Ecto neural progenitor cell (in vitro differentiated cells): ENCODE results near the gene MAGEF1.

Experiments
- DNase-seq: peaks from one replicate; pipeline ENCODE4 v3.0.0-alpha.2; 2018; ENCODE audit warnings: low spot score

The MAGEF1 gene

DNA sequence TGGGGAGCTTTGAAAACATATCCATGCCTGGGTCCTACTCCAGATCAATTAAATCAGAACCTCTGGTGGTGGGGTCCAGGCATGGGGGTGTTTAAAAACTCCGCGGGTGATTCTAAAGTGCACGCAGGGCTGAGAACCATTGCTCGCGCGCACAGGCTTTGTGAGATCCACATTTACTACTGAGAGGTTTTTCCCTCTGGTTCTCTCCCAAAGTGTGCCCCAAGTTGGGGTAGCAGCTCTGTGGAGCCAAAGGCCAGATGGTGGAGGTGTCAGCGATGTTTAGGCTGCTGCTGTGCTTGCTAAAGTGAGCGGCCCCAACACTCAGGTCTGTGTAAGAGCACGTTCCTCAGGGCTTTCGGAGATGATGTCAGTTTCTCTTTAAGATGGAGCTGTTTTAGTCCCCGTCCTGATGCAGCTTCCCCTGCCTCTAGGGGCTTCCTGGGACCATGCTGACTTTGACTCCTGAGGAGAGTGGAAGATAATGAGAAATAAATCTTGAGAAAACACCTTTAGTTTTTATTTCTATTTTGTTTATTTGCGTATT is 13.4 kb upstream of the MAGEF1 start:
- DNase-seq, result peak; percentile 46

DNA sequence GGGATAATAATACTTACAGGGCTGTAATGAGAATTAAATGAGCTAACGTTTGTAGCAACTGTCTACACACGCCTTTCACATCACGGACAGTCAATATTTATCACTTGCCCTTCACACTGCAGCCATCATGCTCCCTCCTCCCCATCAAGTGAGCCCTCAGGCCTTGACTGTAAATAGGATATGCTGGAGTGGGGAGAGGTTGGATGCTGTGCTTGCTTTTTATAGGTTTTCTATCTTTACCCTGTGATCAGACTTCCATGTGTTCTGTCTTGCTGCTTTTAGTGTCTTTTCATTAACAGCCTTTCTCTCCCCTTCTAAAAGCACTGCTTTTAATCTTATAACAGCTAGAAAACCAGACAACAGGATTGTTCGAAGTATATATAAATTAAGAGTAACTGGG is 12.8 kb upstream of the MAGEF1 start:
- DNase-seq, result no peak

DNA sequence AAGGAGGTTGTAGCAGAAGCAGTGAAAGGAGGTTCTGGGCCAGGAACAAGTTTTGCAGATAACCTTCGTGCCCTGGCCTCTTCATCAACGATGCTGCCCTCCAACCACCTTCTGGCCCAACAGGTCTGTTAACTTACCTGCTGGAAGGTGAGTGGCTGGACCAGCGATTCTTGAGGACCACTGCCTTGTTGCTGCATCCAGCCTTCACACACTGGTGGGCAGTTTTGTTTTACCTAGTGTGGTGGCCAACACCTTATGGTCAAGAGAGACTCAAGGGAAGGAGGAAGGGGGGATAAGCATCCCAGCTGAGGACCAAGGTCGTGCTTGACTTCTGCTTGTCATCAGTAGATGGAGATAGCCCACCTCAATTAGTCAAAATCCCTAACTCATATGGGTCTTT is 7.8 kb upstream of the MAGEF1 start:
- DNase-seq, result no peak

DNA sequence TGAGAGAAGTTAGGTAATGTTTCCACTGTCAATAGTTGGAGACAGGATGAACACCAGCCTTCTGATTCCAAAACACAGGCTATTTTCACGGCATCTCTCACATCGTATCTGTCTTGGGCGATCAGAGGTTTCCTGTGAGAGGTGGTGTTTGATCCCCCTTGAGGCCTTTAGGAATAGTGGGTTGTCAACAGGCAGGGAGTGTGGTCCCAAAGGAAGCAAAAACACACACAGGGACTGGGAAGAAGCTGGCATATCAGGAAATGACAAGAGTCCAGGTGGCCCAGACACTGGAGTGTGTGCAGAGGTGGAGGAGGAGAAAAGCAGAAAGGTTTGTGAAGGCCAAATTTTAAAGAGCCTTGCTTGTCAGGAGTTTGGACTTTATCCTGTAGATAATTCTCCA is 6.6 kb upstream of the MAGEF1 start:
- peak; percentile 41 for DNase-seq

DNA sequence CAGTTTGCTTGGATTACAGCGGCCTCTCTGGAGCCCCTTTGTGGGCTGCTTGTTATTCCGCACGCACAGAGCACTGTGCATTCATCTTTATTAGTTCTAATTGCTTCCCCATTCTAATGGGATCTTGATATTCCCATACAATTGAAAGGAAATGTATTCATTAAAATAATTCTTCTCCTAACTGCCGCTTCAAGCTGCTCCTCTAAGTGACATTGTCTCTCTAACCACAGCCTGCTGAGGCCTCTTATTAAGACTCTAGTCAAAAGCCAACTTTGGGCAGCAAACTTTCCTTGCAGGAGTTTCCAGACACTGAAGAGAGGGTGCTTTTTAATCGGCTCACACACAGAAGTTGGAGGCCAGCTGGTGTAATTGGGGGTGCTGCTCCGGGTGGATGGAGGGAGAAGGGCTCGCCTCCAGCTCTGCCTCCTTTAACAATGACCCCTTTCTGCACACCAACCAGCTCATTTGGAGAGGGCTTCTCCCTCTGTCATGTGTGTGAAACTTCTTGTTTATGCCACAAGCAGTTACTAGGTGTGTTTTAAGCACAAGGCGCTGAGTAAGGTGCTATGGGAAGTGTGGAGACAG is 5.6 kb upstream of the MAGEF1 start:
- DNase-seq, result peak; percentile 44

DNA sequence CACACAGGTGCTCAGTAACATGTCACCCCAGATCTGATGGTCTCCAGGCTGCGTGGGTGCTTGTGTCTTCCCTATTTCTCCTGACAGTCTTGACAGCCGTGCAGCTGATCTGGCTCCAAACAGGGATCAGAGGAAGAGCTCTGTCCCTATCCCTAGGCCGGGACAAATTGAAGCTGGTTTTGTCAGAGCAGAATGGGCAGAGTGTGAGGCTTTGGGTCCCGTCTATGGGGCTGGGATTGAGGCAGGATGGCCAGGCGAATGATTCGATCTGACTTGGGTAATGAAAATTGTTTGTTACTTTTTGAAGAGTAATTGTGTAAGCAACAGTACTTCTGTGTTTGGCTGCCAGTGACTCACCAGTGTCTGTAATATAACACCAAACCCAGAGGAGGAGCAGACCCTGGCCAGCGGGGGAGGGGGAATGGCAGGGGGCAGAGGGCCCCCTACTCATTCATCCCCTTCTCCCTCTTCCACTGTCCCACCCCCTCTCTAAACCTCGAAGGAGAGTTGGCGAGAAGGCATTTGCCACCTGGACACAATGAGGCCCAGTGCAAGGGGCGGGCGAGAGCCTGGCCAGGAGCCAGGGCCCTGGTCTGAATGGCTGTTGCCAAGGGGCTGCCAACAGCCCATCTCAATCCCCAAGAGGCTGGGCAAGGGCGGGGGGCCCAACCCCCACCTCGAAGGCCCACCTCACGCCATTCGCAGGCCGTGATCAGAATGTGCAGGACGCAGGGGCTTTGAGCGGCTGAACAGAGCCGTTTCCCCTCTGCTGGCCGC is 4.9 kb upstream of the MAGEF1 start:
- DNase-seq, result peak; percentile 78

DNA sequence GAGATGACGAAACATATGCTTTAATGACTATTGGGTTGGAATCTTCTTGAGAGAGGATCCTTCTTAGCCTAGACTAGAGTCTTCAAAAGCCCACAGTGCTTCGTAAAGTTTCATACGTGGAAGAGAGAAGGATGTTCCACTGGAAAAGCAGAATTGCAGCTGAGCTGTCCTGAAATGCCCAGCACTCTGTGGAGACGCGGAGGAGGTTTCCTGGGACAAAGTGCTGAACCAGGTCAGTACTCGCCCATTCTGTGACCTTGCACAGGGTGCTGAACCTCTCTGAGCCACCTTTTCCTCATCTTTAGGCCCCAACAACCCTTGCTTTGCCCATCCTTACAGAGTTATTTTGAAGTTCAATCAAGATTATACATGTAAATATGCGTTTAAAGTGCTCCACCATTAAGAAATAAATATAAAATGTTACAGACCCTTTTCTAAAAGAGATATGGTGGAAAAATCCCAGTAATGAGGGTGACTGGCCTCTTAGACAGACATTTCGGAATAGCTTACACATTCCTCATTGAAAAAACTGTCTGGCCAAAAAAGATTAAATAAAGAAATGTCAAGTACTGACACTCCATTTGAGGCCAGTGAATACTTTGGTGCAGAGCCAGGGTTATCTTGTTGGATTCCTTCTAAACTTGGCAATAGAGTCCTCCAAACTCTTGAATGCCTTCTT is 4.2 kb upstream of the MAGEF1 start:
- peak; percentile 33 for DNase-seq

DNA sequence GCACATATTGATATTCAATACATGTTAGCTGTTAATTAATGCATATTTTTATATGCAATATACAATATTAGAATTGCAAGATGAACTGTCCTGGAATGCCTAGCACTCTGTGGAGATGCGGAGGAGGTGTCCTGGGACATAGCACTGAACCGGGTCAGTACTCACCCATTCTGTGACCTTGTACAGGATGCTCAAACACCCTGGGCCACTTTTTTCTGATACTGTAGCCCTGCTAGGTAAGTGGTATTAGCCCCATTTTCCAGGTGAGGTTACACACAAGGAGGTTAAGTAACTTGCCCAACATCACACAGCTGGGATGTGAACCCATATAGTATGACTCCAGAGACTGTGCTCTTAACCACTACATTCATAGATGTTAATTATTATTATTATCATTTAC is 1.7 kb upstream of the MAGEF1 start:
- DNase-seq, result no peak

DNA sequence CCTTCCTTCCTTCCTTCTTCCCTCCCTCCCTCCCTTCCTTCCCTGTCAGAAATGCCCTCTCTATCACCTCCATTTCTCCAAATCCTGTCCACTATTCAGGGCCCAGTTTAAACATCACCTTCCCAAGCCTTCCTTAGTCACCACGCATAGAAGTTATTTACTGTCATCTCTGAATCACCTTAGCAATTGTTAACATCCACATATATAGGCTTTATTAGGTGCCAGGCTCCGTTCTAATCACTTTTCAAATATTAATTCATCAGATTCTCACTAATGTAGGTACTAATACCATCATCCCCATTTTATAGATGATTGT is 1.1 kb upstream of the MAGEF1 start:
- no peak for DNase-seq

DNA sequence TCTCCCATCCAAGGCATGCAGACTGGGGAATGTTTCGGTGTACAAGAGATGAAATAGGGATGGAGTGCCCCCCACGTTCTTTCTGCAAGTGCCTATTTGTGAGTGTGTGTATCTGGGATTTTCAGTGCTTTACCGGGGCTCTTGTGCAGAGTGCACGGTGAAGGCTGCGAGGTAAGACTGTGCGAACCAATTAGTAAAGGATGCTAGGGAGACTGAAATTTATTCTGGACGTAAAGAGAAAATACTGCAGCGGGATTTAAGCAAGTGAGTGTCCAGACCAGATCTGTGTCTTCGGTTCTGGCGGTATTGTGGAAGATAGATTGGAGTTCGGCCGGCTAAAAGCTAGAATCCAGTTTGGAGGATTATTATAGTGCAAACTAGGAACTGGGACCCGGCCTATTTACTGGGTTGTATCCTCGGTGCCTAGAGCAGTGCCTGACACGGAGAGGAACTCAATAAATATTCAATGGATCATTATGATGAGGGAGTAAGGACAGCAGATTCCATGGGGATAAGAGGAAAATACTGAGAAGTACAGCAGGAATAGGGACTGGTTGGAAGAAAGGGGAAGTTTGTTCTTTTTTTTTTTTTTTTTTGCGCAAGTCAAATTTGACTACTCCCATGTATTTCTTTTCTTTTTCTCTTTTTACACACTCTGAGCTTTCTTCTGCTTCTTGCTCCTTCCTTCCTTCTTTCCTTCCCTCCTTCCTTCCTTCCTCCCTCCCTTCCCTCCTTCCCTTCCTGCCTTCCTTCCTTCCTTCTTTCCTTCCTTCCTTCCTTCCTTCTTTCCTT is 580 bp upstream of the MAGEF1 start:
- DNase-seq, result no peak

DNA sequence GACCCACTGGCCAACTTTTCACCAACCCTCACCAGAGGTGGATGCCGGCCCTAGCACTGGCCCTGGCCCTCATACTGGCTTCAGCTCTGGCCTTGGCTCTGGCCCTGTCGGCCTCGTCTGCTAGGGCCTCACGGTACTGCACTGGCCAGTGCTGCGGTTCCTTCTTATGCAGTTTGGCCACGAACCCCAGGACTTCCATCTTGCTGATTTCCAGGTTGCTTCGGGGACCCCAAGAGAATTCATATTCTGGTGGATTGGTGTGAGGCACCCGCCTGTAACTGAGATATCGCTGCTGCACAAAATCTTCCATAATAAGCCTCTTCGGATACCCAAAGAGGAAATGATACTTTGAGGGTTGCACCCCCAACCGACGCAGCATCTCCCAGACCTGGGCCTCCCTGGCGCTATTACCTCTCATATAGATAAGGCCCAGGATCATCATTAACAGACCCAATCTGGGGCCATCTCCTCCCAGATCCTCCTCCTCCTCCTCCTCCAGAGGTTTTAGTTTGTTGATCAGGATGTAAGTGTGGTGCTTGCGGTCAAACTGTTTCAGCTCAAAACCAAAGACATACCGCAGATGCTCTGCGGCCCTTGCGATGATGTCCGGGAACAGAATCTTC is 883 bp downstream of the MAGEF1 start:
- peak; percentile 48 for DNase-seq

DNA sequence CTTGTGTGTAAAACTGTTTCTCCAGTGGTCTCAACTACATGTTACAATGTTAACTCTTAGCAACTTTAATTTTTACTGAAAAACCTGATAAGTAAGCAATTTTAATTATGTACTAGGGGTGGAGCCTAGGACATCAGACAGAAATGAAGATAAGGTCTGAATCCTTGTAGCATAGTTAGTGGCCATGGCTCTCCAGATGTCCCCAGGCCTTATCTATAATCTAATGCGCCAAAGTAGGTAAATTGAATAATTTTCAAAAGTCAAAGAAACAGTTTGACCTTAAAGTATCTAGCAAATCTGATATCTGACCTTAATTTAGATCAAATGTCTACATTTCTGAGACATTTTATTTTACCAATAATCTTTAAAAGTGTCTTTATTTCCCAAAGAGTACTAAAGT is 8.2 kb downstream of the MAGEF1 start:
- no peak for DNase-seq

DNA sequence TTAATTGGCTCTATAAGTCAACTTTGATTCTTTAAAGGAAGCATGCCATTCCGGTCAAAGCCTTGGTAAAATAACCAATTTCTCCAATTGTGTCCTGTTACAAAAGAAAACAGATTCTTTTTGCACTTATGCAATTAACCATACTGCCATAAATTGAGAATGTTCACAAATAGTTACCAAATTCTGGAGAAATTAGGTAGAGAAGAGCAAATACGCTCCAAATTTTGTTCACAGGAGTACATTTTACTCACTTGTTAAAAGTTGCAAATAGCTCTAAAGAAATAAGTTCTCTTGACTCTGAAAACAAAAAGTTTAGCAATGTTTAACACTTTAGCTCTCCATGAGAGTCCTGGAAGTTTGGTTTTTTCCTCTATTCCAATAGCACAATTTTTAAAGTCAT is 11.1 kb downstream of the MAGEF1 start:
- DNase-seq, result no peak

DNA sequence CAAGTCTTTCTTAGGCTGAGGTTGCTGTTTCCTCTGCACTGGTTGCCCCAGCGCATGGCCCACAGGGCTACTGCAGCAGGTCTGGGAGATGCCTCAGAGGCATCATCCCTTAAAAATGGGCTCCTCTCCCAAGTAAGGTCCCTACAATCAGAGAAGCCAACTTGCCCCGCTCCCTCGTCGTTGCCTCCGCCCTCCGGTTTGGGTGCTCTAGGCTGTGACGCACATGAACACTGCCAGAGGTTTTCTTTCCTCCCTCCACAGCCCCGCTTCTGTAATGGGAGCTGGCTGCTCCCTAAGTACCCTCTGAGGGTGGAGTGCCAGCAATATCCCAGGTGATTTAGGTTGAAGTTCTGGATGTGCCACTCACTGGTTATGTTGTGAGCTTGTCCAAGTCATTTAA is 14.0 kb downstream of the MAGEF1 start:
- DNase-seq, result no peak

DNA sequence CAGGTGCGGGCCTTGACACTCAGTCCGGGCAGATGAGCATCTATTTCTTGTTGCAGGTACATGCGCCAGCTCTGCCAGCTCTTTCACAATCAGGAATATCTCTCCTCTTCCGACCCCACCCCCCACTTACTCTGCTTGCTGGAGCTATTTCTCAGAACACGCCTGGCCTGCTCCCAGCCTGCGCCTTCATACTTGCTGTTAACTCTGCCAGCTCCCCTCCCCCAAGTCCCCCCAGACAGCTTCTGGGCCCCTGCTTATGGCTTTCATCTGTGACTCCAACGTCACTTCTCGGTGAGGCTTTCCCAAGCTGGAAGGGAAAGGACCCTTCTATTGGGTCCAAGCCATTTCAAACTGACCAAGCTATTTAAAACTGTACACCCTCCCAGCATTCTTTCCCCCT is 15.2 kb downstream of the MAGEF1 start:
- DNase-seq, result no peak

DNA sequence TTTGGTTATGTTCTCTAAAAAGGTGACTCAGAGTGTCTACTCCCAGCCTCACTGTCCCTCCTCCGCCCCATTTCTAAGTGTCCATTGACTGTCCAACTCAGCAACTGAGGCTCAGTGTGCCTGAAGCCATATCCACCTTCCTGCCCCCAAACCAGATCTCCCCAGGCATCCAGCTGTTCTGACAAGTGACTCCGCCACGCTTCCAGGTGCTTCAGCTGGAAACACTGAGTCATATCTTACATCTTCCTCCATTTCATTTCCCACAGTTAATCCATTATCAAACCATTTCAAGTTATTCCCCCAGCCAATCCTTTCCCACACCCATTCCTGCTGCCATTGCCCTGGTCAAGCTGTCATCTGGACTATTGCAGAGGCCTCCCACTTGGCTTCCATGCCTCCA is 17.1 kb downstream of the MAGEF1 start:
- DNase-seq, result no peak

DNA sequence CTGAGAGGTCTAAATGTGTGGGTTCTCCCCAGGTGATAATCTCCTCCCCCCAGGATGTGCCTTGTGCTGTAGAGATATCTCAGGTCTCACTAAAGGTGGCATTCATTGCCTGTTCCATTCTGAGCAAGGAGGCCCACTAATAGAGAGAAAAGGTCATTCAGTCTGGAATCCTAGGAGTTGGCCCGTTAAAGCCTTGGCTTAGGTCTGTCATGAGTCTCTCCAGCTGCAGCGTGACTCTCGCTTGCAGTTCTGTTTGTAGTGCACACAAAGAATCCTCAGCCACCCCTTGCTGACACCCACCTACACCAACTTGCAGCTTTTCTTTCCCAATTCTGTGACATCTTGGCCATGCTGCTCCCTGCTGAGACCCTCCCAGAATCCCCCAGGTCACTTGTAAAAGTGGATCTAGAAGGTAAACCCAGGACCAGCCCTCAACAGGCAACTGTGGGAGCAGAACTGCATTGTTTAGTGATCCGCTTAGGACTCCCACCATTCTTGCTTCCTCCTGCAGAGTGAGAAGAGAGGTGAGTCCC is 17.7 kb downstream of the MAGEF1 start:
- DNase-seq, result no peak

DNA sequence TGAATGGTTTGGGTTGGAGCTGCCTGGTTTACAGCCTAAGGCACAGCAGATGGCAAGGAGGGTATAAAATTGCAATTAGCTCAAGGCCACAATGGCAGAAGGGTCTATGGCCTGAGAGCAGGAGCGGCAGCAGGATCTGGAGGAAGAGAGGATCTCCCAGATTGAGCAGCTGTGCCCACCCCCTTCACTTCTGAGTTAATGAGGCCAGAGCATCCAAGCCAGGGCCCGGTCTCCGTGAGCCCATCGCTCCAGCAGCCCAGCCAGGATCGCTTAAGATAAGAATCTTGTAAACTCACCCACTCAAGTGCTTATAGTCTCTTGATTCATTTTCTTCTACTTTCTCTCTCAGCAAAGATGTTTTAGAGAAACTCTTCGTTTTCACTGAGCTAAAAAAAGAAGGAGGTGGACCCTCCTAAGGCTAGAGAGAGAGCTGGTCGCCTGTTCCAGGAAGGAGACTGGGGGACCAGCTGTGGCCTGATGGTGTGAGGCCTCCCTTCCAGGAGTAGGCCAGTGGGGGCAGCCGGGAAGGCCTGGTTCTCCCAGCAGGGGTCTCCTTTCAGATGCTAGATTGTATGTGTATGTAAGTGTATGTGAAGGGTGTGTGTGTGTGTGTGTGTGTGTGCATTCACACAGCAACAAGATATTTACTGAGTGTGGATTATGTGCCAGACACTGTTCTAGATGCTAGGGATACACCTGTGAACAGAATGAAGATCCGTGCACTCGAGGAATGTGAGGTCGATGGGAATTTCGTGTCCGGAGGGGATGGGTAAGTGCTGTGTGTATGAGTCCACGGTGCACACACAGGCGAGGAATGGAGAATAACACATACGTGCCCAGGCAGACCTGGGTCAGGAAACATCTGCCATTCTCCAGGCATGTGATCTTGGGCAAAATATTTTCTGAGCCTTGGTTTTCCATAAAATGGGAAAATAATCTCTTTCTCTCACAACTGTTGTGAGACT is 18.6 kb downstream of the MAGEF1 start:
- DNase-seq, result no peak

DNA sequence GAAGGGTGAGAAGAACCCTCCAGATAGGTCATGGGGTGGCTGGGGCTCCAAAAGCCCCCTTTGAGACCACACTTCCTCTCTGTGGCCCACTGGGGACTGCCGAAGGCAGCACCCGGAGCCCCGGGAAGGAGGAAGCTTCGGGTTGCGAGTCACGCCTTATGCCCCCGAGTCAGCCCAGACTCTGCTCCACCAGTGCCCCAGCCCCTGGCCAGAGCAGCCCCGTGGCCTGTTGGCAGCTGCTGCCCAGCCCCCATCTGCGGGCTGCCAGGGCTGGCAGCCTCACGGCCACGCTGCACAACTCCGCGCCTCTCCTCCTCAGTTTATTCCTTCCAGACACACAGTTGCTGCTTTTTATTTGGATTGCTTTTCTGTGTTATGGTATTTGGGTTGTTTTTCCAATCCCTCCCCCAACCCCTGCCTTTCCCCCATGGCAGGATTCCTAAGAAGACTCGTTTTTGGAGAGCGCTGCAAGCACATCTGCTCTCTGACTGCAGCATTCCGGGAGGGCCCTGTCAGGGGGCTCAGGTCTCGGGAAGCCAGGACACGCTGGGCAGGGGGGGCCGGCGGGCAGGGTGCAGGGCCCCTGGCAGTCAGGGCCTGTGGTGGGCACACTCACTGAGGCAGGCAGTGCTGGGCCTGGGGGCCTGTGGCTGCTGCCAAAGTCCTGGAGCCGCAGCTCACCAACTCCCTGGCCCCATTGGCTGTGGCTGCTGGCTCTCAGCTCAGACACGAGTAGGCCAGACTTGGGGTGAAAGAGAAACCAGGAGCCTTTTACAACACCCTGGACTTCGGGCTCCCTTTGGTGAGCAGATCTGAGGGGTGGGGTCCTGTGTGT is 20.2 kb downstream of the MAGEF1 start:
- DNase-seq, result no peak
